ENCODE measurements around the gene AK1. TPM values are rescaled to one million over a fixed set of nuclear protein-coding genes. Genes with fewer than 3 reads are reported as not detected.

AK1 gene
- total RNA-seq, 1 experiment from 2014 or later: 36.9 TPM

- DNase-seq (ENCODE audit: extremely low read depth, low read depth): no peak
These were observed 49.0 kb downstream of the AK1 start for GRCh38 chr9:127828262-127829031.

- no peak for DNase-seq (ENCODE audit: extremely low read depth, low read depth)
These were observed 51.1 kb downstream of the AK1 start for GRCh38 chr9:127826253-127826913.

GRCh38 chr9:127825319-127826051 is 52.0 kb downstream of the AK1 start:
- no peak for DNase-seq (ENCODE audit: extremely low read depth, low read depth)

- no peak for DNase-seq (ENCODE audit: extremely low read depth, low read depth)
These were observed 55.4 kb downstream of the AK1 start for GRCh38 chr9:127822108-127822507.

GRCh38 chr9:127818574-127818973 is 58.9 kb downstream of the AK1 start:
- DNase-seq (ENCODE audit: extremely low read depth, low read depth): no peak

GRCh38 chr9:127817881-127818434 is 59.5 kb downstream of the AK1 start:
- no peak for DNase-seq (ENCODE audit: extremely low read depth, low read depth)

- DNase-seq (ENCODE audit: extremely low read depth, low read depth): no peak
These were observed 60.7 kb downstream of the AK1 start for GRCh38 chr9:127816728-127817127.

Small RNA genes within 50 kb of the gene (small RNA-seq; reads per million reads assigned to genes)
- gene MIR4672: 0 to 0.18 reads per million in 2 experiments
- gene RF00019: 0 reads per million in 2 experiments
- gene RNA5SP296: 0 reads per million in 2 experiments

Other genes starting within 250 kb of the AK1 start
- not detected in 2 replicates for gene CFAP157, start 170.7 kb downstream of the AK1 start, total RNA-seq (2014; rRNA removed; shearing (Covaris generic))
- gene PTRH1, start 162.0 kb downstream of the AK1 start, total RNA-seq (2014; rRNA removed; shearing (Covaris generic)): 12.1 and 13.8 TPM in 2 replicates
- 0.20 TPM in 1 of 2 replicates, not detected in the other for gene TTC16, start 161.6 kb downstream of the AK1 start, total RNA-seq (2014; rRNA removed; shearing (Covaris generic))
- 8.9 and 10.5 TPM in 2 replicates for gene TOR2A, start 142.4 kb downstream of the AK1 start, total RNA-seq (2014; rRNA removed; shearing (Covaris generic))
- gene SH2D3C, start 99.0 kb downstream of the AK1 start, total RNA-seq (2014; rRNA removed; shearing (Covaris generic)): 0.12 and 0.57 TPM in 2 replicates
- gene CDK9, start 91.6 kb downstream of the AK1 start, total RNA-seq (2014; rRNA removed; shearing (Covaris generic)): 16.7 and 23.1 TPM in 2 replicates
- gene FPGS, start 74.8 kb downstream of the AK1 start, total RNA-seq (2014; rRNA removed; shearing (Covaris generic)): 23.9 and 27.5 TPM in 2 replicates
- 11.5 and 12.9 TPM in 2 replicates for gene ENG, start 23.0 kb downstream of the AK1 start, total RNA-seq (2014; rRNA removed; shearing (Covaris generic))
- 6.5 and 12.8 TPM in 2 replicates for gene ST6GALNAC6, start 21.9 kb upstream of the AK1 start, total RNA-seq (2014; rRNA removed; shearing (Covaris generic))
- gene ST6GALNAC4, start 39.4 kb upstream of the AK1 start, total RNA-seq (2014; rRNA removed; shearing (Covaris generic)): 33.3 and 36.2 TPM in 2 replicates
- gene PIP5KL1, start 53.1 kb upstream of the AK1 start, total RNA-seq (2014; rRNA removed; shearing (Covaris generic)): 2.8 and 4.5 TPM in 2 replicates
- gene DPM2, start 60.2 kb upstream of the AK1 start, total RNA-seq (2014; rRNA removed; shearing (Covaris generic)): 31.1 and 39.5 TPM in 2 replicates
- gene EEIG1, start 103.3 kb upstream of the AK1 start, total RNA-seq (2014; rRNA removed; shearing (Covaris generic)): 9.2 and 12.2 TPM in 2 replicates
- 9.9 and 10.6 TPM in 2 replicates for gene NAIF1, start 189.6 kb upstream of the AK1 start, total RNA-seq (2014; rRNA removed; shearing (Covaris generic))
- gene SLC25A25, start 190.6 kb upstream of the AK1 start, total RNA-seq (2014; rRNA removed; shearing (Covaris generic)): 15.2 and 15.5 TPM in 2 replicates

Data from NCI-H460 (cell line).